Myocyte (in vitro differentiated cells): ENCODE measurements around the gene THOC1. TPM values are rescaled to one million over a fixed set of nuclear protein-coding genes. Genes with fewer than 3 reads are reported as not detected.

Experiments used
- DNase-seq: peaks from one replicate; pipeline ENCODE4 v3.0.0-alpha.2; 2012; ENCODE audit warnings: low read depth
- total RNA-seq: library from RNA; depleted of rRNA; stranded (reverse); fragments of >200 nt; gene quantifications from 2 replicates; pipeline ENCODE4 v1.2.3, GENCODE V29; 2014

The THOC1 gene
- total RNA-seq, 1 donor from 2014 or later = 36.4 TPM

- no peak for DNase-seq
Observed at GRCh38 chr18:215448-216010, 52.3 kb downstream of the THOC1 start.

DNA sequence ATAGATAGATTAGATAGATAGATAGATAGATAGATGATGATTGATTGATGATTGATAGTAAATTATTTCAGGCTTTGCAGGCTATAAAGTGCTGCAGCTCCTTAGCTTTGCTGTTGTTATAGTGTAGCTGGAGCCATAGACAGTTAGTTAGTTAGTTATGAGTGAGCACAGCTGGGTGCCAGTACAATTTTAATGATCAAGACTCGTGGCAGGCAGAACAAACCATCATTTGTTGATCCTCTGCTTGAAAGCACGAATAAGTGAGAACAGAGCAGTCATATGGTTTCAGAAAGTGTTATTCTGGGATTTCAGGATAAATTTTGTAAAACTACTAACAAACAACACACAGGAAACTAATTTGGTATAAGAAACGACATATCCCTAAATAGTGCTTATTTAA, 53.9 kb downstream of the THOC1 start:
- no peak for DNase-seq

DNA sequence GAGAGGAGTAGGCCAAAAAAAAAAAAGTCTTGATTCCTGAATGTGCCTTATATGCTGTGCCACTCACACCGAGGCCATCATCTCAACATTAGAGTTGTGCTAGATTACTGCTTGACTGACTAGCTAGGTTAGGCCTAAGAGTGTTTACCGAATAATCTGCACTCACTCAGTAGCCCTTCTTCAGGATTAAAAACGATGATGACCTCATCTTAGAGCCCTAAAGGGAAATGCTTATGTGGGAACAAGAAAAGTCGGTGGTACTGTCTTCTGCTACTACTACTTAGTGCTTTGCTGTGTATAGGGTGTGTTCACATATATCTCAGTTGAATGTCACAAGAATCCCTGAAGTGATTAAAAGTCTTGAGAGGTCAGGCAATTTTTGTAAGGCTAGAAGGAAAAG, 54.3 kb downstream of the THOC1 start:
- no peak for DNase-seq

DNA sequence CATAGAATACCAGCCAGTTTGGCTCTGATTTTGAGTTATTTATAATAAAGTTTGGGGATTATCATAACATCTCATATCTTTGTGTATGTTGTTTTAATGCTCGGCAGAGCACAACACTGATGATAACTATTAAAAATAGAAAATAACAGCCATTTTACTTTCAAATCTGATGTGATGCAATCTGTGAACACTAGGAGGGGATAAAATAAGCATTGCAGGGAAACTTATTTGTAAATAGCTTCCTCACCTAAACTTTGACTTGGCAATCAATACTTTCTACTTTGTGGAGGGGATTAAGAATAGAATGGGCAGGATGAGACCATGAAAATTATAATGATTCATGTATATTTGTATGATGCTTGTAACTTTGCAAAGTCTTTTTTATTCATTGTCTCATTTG, 55.1 kb downstream of the THOC1 start:
- DNase-seq = no peak

GRCh38 chr18:211582-211981, 56.3 kb downstream of the THOC1 start:
- no peak for DNase-seq

DNA sequence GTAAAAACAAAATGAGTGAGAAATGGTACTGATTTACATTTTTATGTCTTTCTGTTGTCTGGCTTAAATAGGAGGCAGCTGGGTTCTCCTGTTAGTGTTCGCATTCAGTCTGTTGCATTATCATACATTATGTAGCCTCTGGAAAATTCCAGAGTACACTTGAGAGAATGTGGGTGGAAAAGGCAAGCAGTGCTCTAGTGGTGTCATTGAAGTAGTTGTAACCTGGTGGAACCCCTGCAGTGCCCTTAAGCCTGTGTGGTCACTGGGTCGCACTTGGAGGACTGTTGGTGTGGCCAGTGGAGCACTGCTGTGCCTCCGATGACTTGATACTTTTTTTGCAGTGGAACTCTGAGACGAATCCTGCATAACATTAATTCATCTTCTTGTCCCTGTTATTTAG, 57.1 kb downstream of the THOC1 start:
- no peak for DNase-seq

GRCh38 chr18:210075-210474, 57.8 kb downstream of the THOC1 start:
- DNase-seq = no peak

DNA sequence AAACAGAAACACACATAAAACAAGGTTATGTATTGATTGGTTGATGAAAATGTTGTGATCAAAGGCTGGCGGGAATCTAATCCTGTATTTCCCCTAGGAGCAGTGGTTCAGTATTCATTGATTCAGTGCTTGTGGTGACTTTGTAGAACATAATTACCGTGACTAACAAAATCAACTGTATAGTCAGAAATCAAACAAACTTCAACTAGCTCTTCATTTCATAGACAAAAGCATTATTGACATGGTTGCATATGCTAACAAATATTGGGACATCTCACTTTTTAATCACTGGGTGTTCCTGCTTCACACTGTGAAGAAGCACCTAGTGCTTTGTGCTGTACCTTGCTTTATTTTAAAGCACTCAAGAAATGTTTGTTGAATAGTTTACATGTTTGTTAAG, 68.1 kb downstream of the THOC1 start:
- no peak for DNase-seq

DNA sequence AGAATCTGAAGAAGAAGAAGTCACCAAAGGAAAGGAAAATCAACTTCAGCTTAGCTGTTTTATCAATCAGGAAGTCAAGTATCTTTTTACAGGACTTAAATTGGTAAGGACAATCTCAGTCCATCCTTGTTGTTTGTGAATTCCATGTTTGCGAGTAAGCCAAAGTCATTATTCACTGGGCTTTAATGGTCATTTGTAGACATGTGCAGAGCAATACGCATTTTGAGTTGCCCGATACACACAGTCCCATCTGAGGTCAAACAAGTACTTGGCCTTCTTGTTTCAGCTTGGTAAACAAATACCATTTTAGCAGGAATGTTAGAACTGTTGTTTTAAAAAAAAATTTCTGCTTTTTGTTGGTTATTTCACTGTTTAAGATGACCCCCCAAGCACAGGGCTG, 68.6 kb downstream of the THOC1 start:
- no peak for DNase-seq

- no peak for DNase-seq
Observed at GRCh38 chr18:195651-196050, 72.2 kb downstream of the THOC1 start.

DNA sequence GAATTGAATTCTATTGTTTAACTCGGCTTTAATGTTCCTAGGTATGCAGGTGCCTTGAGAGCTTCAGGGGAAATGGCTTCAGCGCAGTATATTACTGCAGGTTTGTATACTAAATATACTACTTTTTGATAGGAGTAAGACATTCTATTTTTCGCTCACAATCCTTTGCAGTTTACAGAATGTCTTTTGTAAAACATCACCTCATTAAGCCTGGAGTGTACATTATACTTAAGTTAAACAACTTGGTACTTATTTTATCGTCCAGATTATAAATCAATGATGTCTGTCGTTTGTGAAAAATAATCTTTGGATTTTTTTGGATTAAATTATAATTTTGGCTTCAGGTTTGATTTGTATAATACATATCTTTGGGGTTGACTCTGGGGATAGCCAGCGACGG, 75.0 kb downstream of the THOC1 start:
- no peak for DNase-seq

GRCh38 chr18:191725-192124, 76.1 kb downstream of the THOC1 start:
- no peak for DNase-seq

DNA sequence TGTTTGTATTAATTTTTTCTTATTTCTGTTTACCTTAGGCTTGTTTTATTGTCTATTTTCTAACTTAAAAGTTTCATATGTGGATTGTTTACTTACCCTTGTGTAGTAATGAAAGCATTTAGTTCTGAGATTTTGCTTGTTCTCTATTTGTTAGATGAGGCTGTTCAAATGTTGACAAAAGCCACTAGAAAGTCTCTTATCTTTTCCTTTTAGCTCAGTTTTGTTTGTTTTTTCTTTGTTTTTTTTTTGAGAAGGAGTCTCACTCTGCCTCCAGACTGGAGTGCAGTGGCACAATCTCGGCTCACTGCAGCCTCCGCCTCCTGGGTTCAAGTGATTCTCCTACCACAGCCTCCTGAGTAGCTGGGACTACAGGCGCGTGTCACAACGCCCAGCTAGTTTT, 78.6 kb downstream of the THOC1 start:
- no peak for DNase-seq

- peak; percentile 27 for DNase-seq
Observed at GRCh38 chr18:183769-184168, 84.1 kb downstream of the THOC1 start.

- DNase-seq = no peak
Observed at GRCh38 chr18:181711-182110, 86.1 kb downstream of the THOC1 start.

DNA sequence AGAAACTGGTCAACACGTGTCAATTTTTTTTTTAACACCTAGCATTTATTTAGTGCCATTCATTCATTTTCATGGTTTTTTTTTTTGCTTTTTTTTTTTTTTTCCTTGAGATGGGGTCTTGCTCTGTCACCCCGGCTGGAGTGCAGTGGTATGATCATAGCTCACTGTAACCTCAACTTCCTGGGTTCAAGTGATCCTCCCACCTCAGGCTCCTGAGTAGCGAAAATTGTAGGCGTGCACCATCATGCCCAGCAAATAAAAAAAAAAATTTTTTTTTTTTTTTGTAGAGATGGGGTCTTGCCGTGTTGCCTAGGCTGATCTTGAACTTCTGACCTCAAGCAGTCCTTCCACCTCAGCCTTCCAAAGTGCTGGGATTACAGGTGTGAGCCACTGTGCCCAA, 88.3 kb downstream of the THOC1 start:
- DNase-seq = no peak

DNA sequence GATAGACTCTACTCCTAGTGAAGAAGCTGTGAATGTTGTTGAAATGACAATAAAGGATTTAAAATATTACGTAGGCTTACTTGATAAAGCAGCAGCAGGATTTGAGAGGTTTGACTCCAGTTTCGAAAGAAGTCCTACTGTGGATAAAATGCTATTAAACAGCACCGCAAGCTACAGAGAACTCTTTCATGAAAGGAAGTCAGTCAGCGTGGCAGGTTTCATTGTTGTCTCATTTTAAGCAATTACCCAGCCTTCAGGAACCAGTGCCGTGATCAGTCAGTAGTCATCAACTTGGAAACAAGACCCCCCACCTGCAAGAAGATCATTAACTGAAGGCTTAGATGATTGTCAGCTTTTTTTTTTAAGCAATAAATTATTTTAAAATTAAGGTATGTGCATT, 95.5 kb downstream of the THOC1 start:
- no peak for DNase-seq

Other genes with a start within 250 kb of the THOC1 start
- not detected in 2 replicates for gene TUBB8B, start 218.4 kb downstream of the THOC1 start, total RNA-seq
- 22.8 and 23.8 TPM in 2 replicates for gene USP14, start 109.5 kb downstream of the THOC1 start, total RNA-seq
- 1.5 and 2.7 TPM in 2 replicates for gene COLEC12, start 232.7 kb upstream of the THOC1 start, total RNA-seq